ENCODE results near the gene ATP6V1F.

Gene ATP6V1F

GRCh38 chr7:128867241-128867640 lies 4.6 kb downstream of the ATP6V1F start:
- no peaks in the 10 kb centered on the region for H3K9me3 Mint-ChIP-seq
- H3K27me3 Mint-ChIP-seq = peaks cover 9% of the 10 kb centered on the region
- peaks cover 29% of the 10 kb centered on the region for H3K4me1 Mint-ChIP-seq (ENCODE audit: low read depth)
- DNase-seq = no peak
- peaks cover 36% of the 10 kb centered on the region for H3K36me3 Mint-ChIP-seq (ENCODE audit: low read depth)
- H3K4me3 Mint-ChIP-seq = no peak overlapping the region
- no peak overlapping the region for H3K27ac Mint-ChIP-seq

GRCh38 chr7:128867842-128868623 lies 5.4 kb downstream of the ATP6V1F start:
- no peak for DNase-seq
- Mint-ChIP-seq H3K27ac (no peak overlapping the region), H3K36me3 (ENCODE audit: low read depth) (peaks cover 31% of the 10 kb centered on the region), H3K4me1 (ENCODE audit: low read depth) (peaks cover 26% of the 10 kb centered on the region), H3K4me3 (peak overlapping the region; percentile 60), H3K27me3 (peaks cover 9% of the 10 kb centered on the region), H3K9me3 (no peaks in the 10 kb centered on the region)

DNA sequence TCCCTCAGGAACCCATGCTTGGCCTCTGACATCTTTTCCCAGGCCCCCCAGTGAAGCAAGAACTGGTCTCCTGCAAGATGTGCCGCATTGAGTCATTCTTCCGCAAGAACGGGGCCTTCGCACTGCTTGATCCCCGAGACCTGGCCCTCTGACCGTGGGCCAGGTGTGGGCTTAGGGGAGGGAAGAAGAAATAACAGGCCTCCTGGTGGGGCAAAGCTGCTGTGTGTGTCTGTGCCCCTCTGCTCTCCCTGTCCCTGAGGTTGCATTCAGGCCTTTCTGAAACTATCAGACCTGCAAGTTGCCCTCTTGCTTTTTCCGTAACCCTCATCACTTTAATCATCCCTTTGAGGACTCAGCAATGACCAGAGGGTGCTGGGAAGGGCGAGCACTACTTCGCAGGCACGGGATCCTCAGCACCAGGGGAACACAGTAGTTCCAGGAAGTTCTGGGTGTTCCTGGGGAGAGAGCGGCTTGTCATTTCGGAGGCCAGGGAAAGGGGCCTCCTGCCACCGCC lies 6.0 kb downstream of the ATP6V1F start:
- H3K4me1 Mint-ChIP-seq (ENCODE audit: low read depth) = peaks cover 24% of the 10 kb centered on the region
- peaks cover 9% of the 10 kb centered on the region for H3K27me3 Mint-ChIP-seq
- no peaks in the 10 kb centered on the region for H3K9me3 Mint-ChIP-seq
- peak overlapping the region; percentile 60 for H3K4me3 Mint-ChIP-seq
- H3K36me3 Mint-ChIP-seq (ENCODE audit: low read depth) = peaks cover 25% of the 10 kb centered on the region
- no peak for DNase-seq
- H3K27ac Mint-ChIP-seq = no peak overlapping the region

GRCh38 chr7:128869138-128869943 lies 6.7 kb downstream of the ATP6V1F start:
- peaks cover 20% of the 10 kb centered on the region for H3K4me1 Mint-ChIP-seq (ENCODE audit: low read depth)
- H3K36me3 Mint-ChIP-seq (ENCODE audit: low read depth) = peaks cover 23% of the 10 kb centered on the region
- peak; percentile 76 for DNase-seq
- H3K27me3 Mint-ChIP-seq = peaks cover 9% of the 10 kb centered on the region
- H3K9me3 Mint-ChIP-seq = no peaks in the 10 kb centered on the region
- H3K4me3 Mint-ChIP-seq = peak overlapping the region; percentile 60
- H3K27ac Mint-ChIP-seq = no peak overlapping the region

- H3K9me3 Mint-ChIP-seq = no peaks in the 10 kb centered on the region
- H3K27me3 Mint-ChIP-seq = peaks cover 9% of the 10 kb centered on the region
- H3K27ac Mint-ChIP-seq = peak overlapping the region; percentile 52
- peak overlapping the region; percentile 69 for H3K4me3 Mint-ChIP-seq
- no peak for DNase-seq
- peaks cover 17% of the 10 kb centered on the region for H3K4me1 Mint-ChIP-seq (ENCODE audit: low read depth)
- peaks cover 19% of the 10 kb centered on the region for H3K36me3 Mint-ChIP-seq (ENCODE audit: low read depth)
Measured at GRCh38 chr7:128869944-128870285, 7.3 kb downstream of the ATP6V1F start.

- no peak overlapping the region for H3K4me3 Mint-ChIP-seq
- H3K36me3 Mint-ChIP-seq (ENCODE audit: low read depth) = peaks cover 7% of the 10 kb centered on the region
- no peaks in the 10 kb centered on the region for H3K9me3 Mint-ChIP-seq
- no peak overlapping the region for H3K27ac Mint-ChIP-seq
- DNase-seq = no peak
- peaks cover 10% of the 10 kb centered on the region for H3K4me1 Mint-ChIP-seq (ENCODE audit: low read depth)
- H3K27me3 Mint-ChIP-seq = peaks cover 9% of the 10 kb centered on the region
Measured at GRCh38 chr7:128871050-128871449, 8.4 kb downstream of the ATP6V1F start.

GRCh38 chr7:128872394-128872824 lies 9.8 kb downstream of the ATP6V1F start:
- Mint-ChIP-seq H3K9me3 (no peaks in the 10 kb centered on the region), H3K27me3 (peaks cover 9% of the 10 kb centered on the region), H3K36me3 (ENCODE audit: low read depth) (no peaks in the 10 kb centered on the region), H3K27ac (no peak overlapping the region), H3K4me1 (ENCODE audit: low read depth) (peaks cover 10% of the 10 kb centered on the region), H3K4me3 (no peak overlapping the region)
- no peak for DNase-seq

DNA sequence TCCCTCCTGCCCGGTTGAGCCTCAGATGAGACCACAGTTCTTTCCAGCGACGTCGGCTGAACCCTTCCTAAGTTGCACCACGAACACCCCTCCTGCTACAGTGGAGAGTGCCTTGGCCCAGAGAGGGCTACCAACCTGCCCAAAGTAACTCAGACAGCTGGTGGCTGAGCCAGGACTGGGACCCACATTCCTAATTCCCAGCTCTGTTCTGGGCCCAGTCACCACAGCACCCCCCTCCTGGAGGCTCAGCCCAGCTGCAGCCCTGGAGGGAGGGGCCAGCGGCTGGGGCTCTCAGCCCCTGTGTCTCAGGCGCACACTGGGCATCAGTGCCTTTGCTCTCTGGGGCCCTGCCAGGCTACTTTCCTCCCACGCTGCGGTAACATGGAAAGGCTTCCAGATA lies 10.6 kb downstream of the ATP6V1F start:
- no peaks in the 10 kb centered on the region for H3K36me3 Mint-ChIP-seq (ENCODE audit: low read depth)
- no peak overlapping the region for H3K4me3 Mint-ChIP-seq
- peaks cover 10% of the 10 kb centered on the region for H3K4me1 Mint-ChIP-seq (ENCODE audit: low read depth)
- no peaks in the 10 kb centered on the region for H3K9me3 Mint-ChIP-seq
- H3K27me3 Mint-ChIP-seq = peaks cover 9% of the 10 kb centered on the region
- DNase-seq = no peak
- no peak overlapping the region for H3K27ac Mint-ChIP-seq

- Mint-ChIP-seq H3K27ac (no peak overlapping the region), H3K27me3 (peaks cover 9% of the 10 kb centered on the region), H3K4me3 (no peak overlapping the region), H3K36me3 (ENCODE audit: low read depth) (no peaks in the 10 kb centered on the region), H3K9me3 (no peaks in the 10 kb centered on the region), H3K4me1 (ENCODE audit: low read depth) (peaks cover 5% of the 10 kb centered on the region)
- no peak for DNase-seq
Measured at GRCh38 chr7:128874140-128875031, 11.7 kb downstream of the ATP6V1F start.

DNA sequence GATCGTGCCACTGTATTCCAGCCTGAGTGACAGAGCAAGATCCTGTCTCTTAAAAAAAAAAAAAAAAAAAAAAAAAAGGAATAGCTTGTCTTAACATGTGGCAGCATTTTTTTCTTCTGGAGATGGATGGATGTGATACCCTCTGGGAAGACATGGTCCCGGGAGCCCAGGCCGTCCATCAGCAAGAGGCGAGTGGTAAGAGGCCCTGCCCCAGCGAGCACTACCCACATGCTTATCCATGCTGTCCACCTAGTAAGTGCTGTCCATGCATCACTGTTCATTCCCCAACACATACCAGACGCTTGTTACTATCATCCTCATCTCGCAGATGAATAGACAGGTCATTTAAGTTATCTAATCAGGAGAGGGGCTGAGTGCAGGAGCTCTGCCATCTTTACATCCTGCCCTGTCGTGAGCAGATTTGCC lies 12.9 kb downstream of the ATP6V1F start:
- Mint-ChIP-seq H3K4me3 (no peak overlapping the region), H3K27me3 (peaks cover 4% of the 10 kb centered on the region), H3K27ac (no peak overlapping the region), H3K9me3 (no peaks in the 10 kb centered on the region), H3K36me3 (ENCODE audit: low read depth) (no peaks in the 10 kb centered on the region), H3K4me1 (ENCODE audit: low read depth) (no peaks in the 10 kb centered on the region)
- DNase-seq = no peak

GRCh38 chr7:128876127-128876526 lies 13.5 kb downstream of the ATP6V1F start:
- no peaks in the 10 kb centered on the region for H3K4me1 Mint-ChIP-seq (ENCODE audit: low read depth)
- H3K9me3 Mint-ChIP-seq = no peaks in the 10 kb centered on the region
- no peak for DNase-seq
- H3K27me3 Mint-ChIP-seq = no peaks in the 10 kb centered on the region
- H3K4me3 Mint-ChIP-seq = no peak overlapping the region
- no peak overlapping the region for H3K27ac Mint-ChIP-seq
- no peaks in the 10 kb centered on the region for H3K36me3 Mint-ChIP-seq (ENCODE audit: low read depth)

GRCh38 chr7:128876586-128876977 lies 13.9 kb downstream of the ATP6V1F start:
- Mint-ChIP-seq H3K27me3 (no peaks in the 10 kb centered on the region), H3K4me3 (no peak overlapping the region), H3K27ac (no peak overlapping the region), H3K4me1 (ENCODE audit: low read depth) (no peaks in the 10 kb centered on the region), H3K9me3 (no peaks in the 10 kb centered on the region), H3K36me3 (ENCODE audit: low read depth) (no peaks in the 10 kb centered on the region)
- DNase-seq = no peak

DNA sequence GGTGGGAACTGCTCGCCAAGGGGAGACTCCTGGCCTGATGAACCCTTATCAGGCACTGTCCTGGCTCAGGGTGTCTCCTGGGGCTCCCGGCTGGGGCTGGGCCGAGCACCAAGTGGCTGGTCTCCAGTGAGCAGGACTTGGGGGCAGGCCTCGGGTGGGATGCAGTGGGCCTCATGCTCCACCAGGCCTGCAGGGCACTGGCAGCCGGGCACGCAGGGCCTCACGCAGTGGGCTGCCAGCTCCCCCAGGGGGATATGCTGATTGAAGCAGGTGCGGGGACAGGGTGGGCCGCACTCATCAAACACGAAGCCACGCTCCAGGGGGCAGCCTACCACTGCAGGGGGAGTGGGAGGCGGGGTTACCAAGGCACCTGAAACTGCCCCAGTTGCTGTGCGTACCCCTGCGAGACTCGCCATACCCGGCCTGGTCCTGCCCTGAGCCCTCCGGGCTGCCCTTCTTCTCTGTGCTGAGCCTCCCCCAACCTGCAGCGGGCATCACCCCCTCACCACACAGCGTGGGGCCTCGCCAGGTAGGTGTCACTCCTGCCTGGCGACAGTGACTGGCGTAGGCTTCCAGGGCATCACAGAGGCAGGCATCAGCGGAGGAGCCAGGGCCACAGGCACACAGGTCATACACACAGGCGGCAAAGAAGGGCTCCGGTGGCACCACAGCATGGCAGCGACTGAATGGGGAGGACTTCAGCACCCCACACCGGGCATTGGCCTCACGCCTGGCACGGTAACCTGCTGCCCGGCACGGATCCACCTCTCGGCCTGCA lies 14.5 kb downstream of the ATP6V1F start:
- no peak overlapping the region for H3K4me3 Mint-ChIP-seq
- DNase-seq = no peak

GRCh38 chr7:128877756-128878120 lies 15.1 kb downstream of the ATP6V1F start:
- H3K27me3 Mint-ChIP-seq = no peaks in the 10 kb centered on the region
- no peak for DNase-seq
- no peak overlapping the region for H3K27ac Mint-ChIP-seq
- H3K9me3 Mint-ChIP-seq = no peaks in the 10 kb centered on the region
- no peak overlapping the region for H3K4me3 Mint-ChIP-seq
- H3K4me1 Mint-ChIP-seq (ENCODE audit: low read depth) = no peaks in the 10 kb centered on the region
- no peaks in the 10 kb centered on the region for H3K36me3 Mint-ChIP-seq (ENCODE audit: low read depth)

More for the DNA sequence above, 14.5 kb downstream of the ATP6V1F start:
- H3K27me3 Mint-ChIP-seq = no peaks in the 10 kb centered on the region
- H3K27ac Mint-ChIP-seq = no peak overlapping the region
- no peaks in the 10 kb centered on the region for H3K4me1 Mint-ChIP-seq (ENCODE audit: low read depth)
- H3K9me3 Mint-ChIP-seq = no peaks in the 10 kb centered on the region
- no peaks in the 10 kb centered on the region for H3K36me3 Mint-ChIP-seq (ENCODE audit: low read depth)

Data from activated T-cell treated with anti-CD3 and anti-CD28 coated beads, Interleukin-2, amount 50 U/mL, for 24 hours (primary cell).